Activated T-cell treated with anti-CD3 and anti-CD28 coated beads, Interleukin-2, amount 50 U/mL, for 72 hours (primary cell): ENCODE data around the gene TMEM236. TPM values are rescaled to one million over a fixed set of nuclear protein-coding genes. Genes with fewer than 3 reads are reported as not detected.

Experiments
- ATAC-seq, 2 donors: fragments of 150-1000 bp; cut with Tn5 transposase; replicated peaks in 1 of 2; 2 replicates each; pipeline ENCODE4 v1.10.0; 2021; ENCODE audit warnings: moderate library complexity in 2 of 2, mild to moderate bottlenecking in 1 of 2
- DNase-seq, 2 donors: peaks; one replicate each; pipeline ENCODE4 v3.0.0; 2021 to 2022; ENCODE audit warnings: mixed read lengths in 1 of 2
- H3K27ac Mint-ChIP-seq: one replicate; pipeline ENCODE4 v1.8.0; 2022; ENCODE audit warnings: mild to moderate bottlenecking, moderate library complexity, mixed read lengths
- H3K27me3 Mint-ChIP-seq: one replicate; pipeline ENCODE4 v1.8.0; 2022; ENCODE audit warnings: low read depth, mixed read lengths
- H3K36me3 Mint-ChIP-seq, 2 donors: one replicate each; pipeline ENCODE4 v1.8.0; 2022; ENCODE audit warnings: mixed read lengths in 2 of 2, mild to moderate bottlenecking in 1 of 2; ENCODE audit not compliant: insufficient read depth in 2 of 2
- H3K4me1 Mint-ChIP-seq: one replicate; pipeline ENCODE4 v1.8.0; 2022; ENCODE audit warnings: low read depth, mixed read lengths
- H3K4me3 Mint-ChIP-seq, 2 donors: one replicate each; pipeline ENCODE4 v1.8.0; 2022; ENCODE audit warnings: mild to moderate bottlenecking in 2 of 2, mixed read lengths in 2 of 2, moderate library complexity in 2 of 2
- H3K9me3 Mint-ChIP-seq, 2 donors: one replicate each; pipeline ENCODE4 v1.8.0; 2022; ENCODE audit warnings: mixed read lengths in 2 of 2
- total RNA-seq, 2 donors: library from RNA; stranded (reverse); gene quantifications; one replicate each; pipeline ENCODE4 v1.2.3, GENCODE V29; 2022

TMEM236 gene
- total RNA-seq, 2 donors from 2014 or later, result 0.58 to 0.65 TPM

DNA sequence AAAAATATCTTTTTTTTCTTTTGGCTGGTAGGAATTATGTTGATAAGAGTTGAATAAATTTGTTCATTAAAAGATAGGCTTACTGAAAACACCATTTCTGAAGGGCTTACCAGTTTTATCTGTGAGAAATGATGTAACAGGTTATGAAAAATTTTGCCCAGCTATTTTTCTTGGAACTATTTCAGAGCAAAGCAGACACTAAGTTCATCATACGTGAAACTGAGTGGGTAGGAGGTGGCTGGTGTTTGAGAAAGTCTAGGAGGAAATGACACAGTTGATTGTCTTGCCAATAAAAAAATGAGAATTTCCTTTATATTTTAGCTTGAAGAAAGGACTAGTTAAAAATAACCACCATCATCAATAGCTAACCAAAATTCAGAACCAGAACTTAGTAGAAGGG is 51.0 kb downstream of the TMEM236 start:
- Mint-ChIP-seq H3K27me3 (no peaks in the 10 kb centered on the region), H3K36me3 (no peaks in the 10 kb centered on the region), H3K9me3 (no peaks in the 10 kb centered on the region), H3K4me1 (peaks cover 10% of the 10 kb centered on the region), H3K27ac (peak overlapping the region; percentile 57), H3K4me3 (peak overlapping the region in 1 of 2 donors; percentile 39)
- ATAC-seq (peak; percentile 39 to 64), DNase-seq (no peak)

DNA sequence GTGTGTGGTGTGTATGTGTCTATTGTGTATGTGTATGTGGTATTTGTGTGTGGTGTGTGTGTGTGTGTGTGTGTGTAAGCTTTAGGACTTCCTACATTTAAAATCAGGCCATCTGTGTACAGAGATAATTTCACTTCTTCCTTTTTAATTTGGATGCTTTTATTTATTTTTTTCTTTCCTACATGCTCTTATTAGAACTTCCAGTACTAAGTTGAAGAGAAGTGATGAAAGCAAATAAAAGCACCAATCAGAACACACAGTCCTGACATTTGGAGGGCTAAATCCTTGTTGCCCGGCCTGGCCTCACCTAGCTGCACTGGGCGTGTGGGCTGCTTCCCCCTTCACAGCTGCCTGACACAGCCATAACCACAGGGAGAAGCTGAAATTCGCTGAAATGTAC is 53.3 kb downstream of the TMEM236 start:
- H3K4me1 Mint-ChIP-seq, result peaks cover 19% of the 10 kb centered on the region
- no peaks in the 10 kb centered on the region for H3K9me3 Mint-ChIP-seq
- no peak for DNase-seq
- H3K27me3 Mint-ChIP-seq, result peaks cover 13% of the 10 kb centered on the region
- no peak for ATAC-seq
- H3K4me3 Mint-ChIP-seq, result no peak overlapping the region
- H3K36me3 Mint-ChIP-seq, result no peaks in the 10 kb centered on the region
- no peak overlapping the region for H3K27ac Mint-ChIP-seq

GRCh38 chr10:17805921-17806577 is 54.0 kb downstream of the TMEM236 start:
- H3K9me3 Mint-ChIP-seq, result no peaks in the 10 kb centered on the region
- peaks cover 21% of the 10 kb centered on the region for H3K4me1 Mint-ChIP-seq
- DNase-seq, result peak; percentile 17 to 40
- H3K36me3 Mint-ChIP-seq, result no peaks in the 10 kb centered on the region
- H3K27me3 Mint-ChIP-seq, result peaks cover 16% of the 10 kb centered on the region
- H3K4me3 Mint-ChIP-seq, result no peak overlapping the region
- peak; percentile 69 to 92 for ATAC-seq
- no peak overlapping the region for H3K27ac Mint-ChIP-seq

DNA sequence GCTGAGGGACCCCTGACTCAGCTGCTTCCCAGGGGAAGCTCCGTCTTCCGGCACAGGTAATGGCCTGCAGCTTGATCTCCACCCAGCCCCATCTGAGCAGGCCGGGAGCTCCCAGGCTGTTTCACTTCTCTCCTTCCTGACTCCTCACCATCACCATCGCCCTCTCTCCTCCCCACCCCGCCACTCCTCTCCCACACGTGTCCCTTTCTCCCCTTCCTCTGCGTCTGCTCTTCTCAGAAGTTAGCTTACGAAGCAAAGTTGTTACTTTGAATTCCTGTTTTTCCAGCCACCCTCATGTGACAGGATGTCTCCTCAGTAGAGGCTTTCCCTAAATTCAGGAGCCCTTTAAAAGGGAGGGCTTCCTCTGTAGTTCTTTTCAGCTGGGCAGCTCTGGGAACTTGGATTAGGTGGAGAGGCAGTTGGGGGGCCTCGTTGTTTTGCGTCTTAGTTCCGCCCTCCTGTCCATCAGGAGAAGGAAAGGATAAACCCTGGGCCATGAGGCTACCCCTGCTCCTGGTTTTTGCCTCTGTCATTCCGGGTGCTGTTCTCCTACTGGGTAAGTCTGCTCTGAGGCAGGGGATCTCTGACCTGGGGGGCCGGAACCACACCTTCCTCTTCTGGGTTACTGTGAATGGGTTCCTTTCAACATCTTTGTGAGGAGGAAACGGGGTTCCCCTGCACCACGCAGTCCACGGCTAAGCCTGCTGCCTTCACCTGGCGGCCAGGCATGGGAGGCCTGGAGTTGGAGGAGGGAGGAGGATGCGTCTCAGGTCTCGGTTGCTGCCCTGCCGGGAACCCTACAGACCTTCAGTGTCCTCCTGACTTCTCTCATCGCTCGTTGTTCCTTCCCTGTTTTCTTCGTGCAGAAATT is 57.2 kb downstream of the TMEM236 start, which contains the start of gene MRC1:
Gene MRC1, plus strand, starts transcription at position 378 of the 871 bp plus-strand sequence. Its CDS starts 118 bp downstream, at position 496.
- DNase-seq, result no peak
- no peaks in the 10 kb centered on the region for H3K36me3 Mint-ChIP-seq
- peaks cover 11% of the 10 kb centered on the region for H3K4me1 Mint-ChIP-seq
- H3K9me3 Mint-ChIP-seq, result no peaks in the 10 kb centered on the region
- ATAC-seq, result peak in 1 of 2 donors; percentile 36
- peak within 1 kb of the TSS; percentile 21 for H3K27ac Mint-ChIP-seq
- peak within 1 kb of the TSS in 1 of 2 donors; percentile 33 for H3K4me3 Mint-ChIP-seq
- peaks cover 16% of the 10 kb centered on the region for H3K27me3 Mint-ChIP-seq

GRCh38 chr10:17811146-17811865 is 59.3 kb downstream of the TMEM236 start:
- DNase-seq, result no peak
- Mint-ChIP-seq H3K4me3 (no peak overlapping the region), H3K4me1 (peaks cover 11% of the 10 kb centered on the region), H3K27me3 (peaks cover 16% of the 10 kb centered on the region), H3K9me3 (no peaks in the 10 kb centered on the region), H3K27ac (no peak overlapping the region), H3K36me3 (no peaks in the 10 kb centered on the region)
- ATAC-seq, result no peak

DNA sequence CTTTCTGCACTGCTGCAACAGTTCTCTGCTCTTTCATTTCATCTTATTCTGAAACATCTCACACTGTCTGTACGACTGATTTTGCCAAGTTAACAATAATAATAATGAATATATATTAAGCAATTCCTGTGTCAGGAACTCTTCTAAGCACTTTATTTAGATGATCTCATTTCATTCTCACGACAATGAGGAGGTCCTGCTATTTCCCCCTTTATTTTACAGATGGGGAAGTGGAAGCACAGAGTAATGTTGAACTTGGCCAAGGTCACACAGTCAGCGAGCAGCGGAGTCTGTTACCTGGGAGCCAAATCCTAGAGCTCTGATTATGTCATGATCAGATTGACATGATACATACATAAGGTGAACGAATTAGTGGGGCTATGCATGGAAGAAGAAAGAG is 63.0 kb downstream of the TMEM236 start:
- no peaks in the 10 kb centered on the region for H3K36me3 Mint-ChIP-seq
- H3K27ac Mint-ChIP-seq, result no peak overlapping the region
- ATAC-seq (no peak), DNase-seq (no peak)
- peaks cover 0 to 4% of the 10 kb centered on the region in 2 donors for H3K9me3 Mint-ChIP-seq
- peaks cover 6% of the 10 kb centered on the region for H3K27me3 Mint-ChIP-seq
- H3K4me1 Mint-ChIP-seq, result peaks cover 6% of the 10 kb centered on the region
- no peak overlapping the region for H3K4me3 Mint-ChIP-seq

GRCh38 chr10:17816199-17816598 is 64.2 kb downstream of the TMEM236 start:
- Mint-ChIP-seq H3K4me3 (no peak overlapping the region), H3K27me3 (no peaks in the 10 kb centered on the region), H3K27ac (no peak overlapping the region), H3K4me1 (no peaks in the 10 kb centered on the region), H3K36me3 (no peaks in the 10 kb centered on the region), H3K9me3 (peaks cover 0 to 4% of the 10 kb centered on the region in 2 donors)
- DNase-seq, result no peak
- no peak for ATAC-seq

DNA sequence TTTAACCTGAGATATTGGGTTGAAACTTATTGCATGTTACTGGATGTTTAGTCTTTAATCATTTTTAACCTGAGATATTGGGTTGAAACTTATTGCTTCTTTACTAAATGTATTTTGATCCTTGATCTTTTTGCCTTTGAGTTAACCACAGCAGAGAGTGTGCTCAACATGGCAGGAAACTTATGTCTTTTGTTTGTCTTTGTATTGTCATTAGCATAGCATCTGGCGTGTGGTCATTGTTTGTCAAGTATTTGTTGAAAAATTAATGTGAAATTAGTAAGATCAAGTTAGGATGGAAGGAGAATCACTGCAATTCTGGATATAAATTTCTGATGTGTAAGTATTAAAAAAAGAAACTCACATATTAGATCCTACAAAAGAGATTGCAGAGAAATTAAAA is 65.3 kb downstream of the TMEM236 start:
- Mint-ChIP-seq H3K36me3 (no peaks in the 10 kb centered on the region), H3K4me3 (no peak overlapping the region), H3K27ac (no peak overlapping the region), H3K9me3 (peaks cover 0 to 4% of the 10 kb centered on the region in 2 donors), H3K4me1 (no peaks in the 10 kb centered on the region), H3K27me3 (no peaks in the 10 kb centered on the region)
- ATAC-seq, result no peak
- DNase-seq, result no peak

DNA sequence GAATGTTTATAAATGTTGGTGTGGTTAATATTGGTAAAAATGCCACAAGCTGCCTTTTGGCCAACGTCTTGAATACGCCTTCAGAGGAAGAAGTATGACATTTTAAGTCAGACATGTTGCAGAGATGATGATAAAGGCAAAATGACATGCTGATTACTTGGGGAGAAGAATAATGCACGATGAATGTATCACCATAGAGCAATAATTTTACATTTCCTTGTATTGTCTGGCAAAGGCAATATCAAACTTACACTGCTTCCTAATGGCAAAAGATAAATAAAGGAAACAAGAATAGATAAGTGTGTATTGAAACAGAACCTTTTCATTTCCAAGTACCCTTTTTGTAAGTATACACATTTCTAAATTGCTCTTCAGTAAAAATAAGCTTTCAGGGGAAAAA is 65.8 kb downstream of the TMEM236 start:
- H3K4me1 Mint-ChIP-seq, result no peaks in the 10 kb centered on the region
- H3K36me3 Mint-ChIP-seq, result no peaks in the 10 kb centered on the region
- DNase-seq (no peak), ATAC-seq (no peak)
- peaks cover 0 to 4% of the 10 kb centered on the region in 2 donors for H3K9me3 Mint-ChIP-seq
- no peak overlapping the region for H3K4me3 Mint-ChIP-seq
- no peaks in the 10 kb centered on the region for H3K27me3 Mint-ChIP-seq
- no peak overlapping the region for H3K27ac Mint-ChIP-seq

DNA sequence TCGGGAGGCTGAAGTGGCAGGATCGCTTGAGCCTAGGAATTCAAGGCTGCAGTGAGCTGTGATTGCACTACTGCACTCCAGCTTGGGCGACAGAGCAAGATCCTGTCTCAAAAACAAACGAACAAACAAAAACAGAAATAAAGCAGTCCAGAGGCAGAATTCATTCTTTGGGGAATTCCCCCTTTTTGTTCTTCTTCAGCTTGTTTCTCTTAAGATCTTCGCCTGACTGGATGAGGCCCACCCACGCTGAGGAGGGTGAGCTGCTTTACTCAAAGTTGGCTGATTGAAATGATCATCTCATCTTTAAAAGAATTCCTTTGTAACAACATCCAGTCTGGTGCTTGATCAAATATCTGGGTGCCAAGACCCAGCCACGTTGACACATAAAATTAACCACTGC is 67.8 kb downstream of the TMEM236 start:
- DNase-seq (no peak), ATAC-seq (no peak)
- H3K9me3 Mint-ChIP-seq, result peaks cover 0 to 4% of the 10 kb centered on the region in 2 donors
- no peak overlapping the region for H3K27ac Mint-ChIP-seq
- H3K4me1 Mint-ChIP-seq, result no peaks in the 10 kb centered on the region
- H3K4me3 Mint-ChIP-seq, result no peak overlapping the region
- no peaks in the 10 kb centered on the region for H3K36me3 Mint-ChIP-seq
- H3K27me3 Mint-ChIP-seq, result peaks cover under 1% of the 10 kb centered on the region

- DNase-seq (no peak), ATAC-seq (no peak)
- Mint-ChIP-seq H3K4me1 (no peaks in the 10 kb centered on the region), H3K27me3 (peaks cover 7% of the 10 kb centered on the region), H3K9me3 (peaks cover 0 to 4% of the 10 kb centered on the region in 2 donors), H3K36me3 (no peaks in the 10 kb centered on the region), H3K4me3 (no peak overlapping the region), H3K27ac (no peak overlapping the region)
Observed at GRCh38 chr10:17820943-17821342, 68.9 kb downstream of the TMEM236 start.

DNA sequence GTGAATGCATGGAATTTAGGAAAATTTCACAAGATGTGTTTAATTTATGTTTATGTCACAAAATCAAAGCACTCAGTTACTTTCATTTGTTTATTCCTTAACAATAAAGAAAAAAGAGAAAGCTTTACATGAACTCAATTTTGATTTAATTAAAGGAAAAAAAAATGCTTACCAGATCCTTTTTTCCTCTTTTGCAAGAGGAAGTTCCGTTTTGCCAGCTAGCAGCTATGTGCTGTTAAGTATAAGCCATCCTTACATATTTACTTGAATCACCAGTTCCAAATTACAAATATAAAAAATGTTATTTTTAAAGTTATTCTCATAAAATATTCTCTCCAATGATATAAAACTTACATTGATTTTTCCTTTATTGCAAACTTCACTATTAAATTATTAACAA is 69.9 kb downstream of the TMEM236 start:
- no peak overlapping the region for H3K27ac Mint-ChIP-seq
- ATAC-seq (no peak), DNase-seq (no peak)
- no peak overlapping the region for H3K4me3 Mint-ChIP-seq
- peaks cover 7% of the 10 kb centered on the region for H3K27me3 Mint-ChIP-seq
- no peaks in the 10 kb centered on the region for H3K36me3 Mint-ChIP-seq
- peaks cover 0 to 4% of the 10 kb centered on the region in 2 donors for H3K9me3 Mint-ChIP-seq
- H3K4me1 Mint-ChIP-seq, result no peaks in the 10 kb centered on the region

- no peak overlapping the region for H3K4me3 Mint-ChIP-seq
- no peaks in the 10 kb centered on the region for H3K9me3 Mint-ChIP-seq
- no peaks in the 10 kb centered on the region for H3K4me1 Mint-ChIP-seq
- no peak overlapping the region for H3K27ac Mint-ChIP-seq
- peaks cover 5% of the 10 kb centered on the region for H3K27me3 Mint-ChIP-seq
- no peak for ATAC-seq
- no peak for DNase-seq
- H3K36me3 Mint-ChIP-seq, result no peaks in the 10 kb centered on the region
Observed at GRCh38 chr10:17831341-17831740, 79.3 kb downstream of the TMEM236 start.
